ENCODE results near the gene RTTN. TPM values are rescaled to one million over a fixed set of nuclear protein-coding genes. Genes with fewer than 3 reads are reported as not detected.
A peak's percentile ranks its signal among the peaks of the same experiment; 100 is the strongest.

RTTN gene
- total and polyA plus RNA-seq, 10 of the 15 experiments (the other 5 are each of a cell fraction or from before 2014, with no cell fraction given), result 9.4 to 36.6 (median 15.7) TPM

GRCh38 chr18:69996951-69997798, 208.3 kb downstream of the RTTN start:
- Histone ChIP-seq H3K4me3 (no peak overlapping the region), H3K79me2 (ENCODE audit: control insufficient read depth, insufficient read depth, low read length) (no peaks in the 10 kb centered on the region), H3K36me3 (ENCODE audit: control insufficient read depth in 2 of 2, insufficient read depth in 2 of 2, low read length in 1 of 2) (peaks cover 2 to 5% of the 10 kb centered on the region in 2 experiments), H3K27me3 (replicated peaks in 1 of 2; ENCODE audit: control insufficient read depth in 2 of 2, insufficient read depth in 2 of 2, low read length in 1 of 2) (no peaks in the 10 kb centered on the region), H3K4me1 (ENCODE audit: control insufficient read depth, insufficient read depth, low read length) (no peaks in the 10 kb centered on the region), H3K9me3 (replicated peaks; ENCODE audit: control insufficient read depth, insufficient read depth, low read length) (no peaks in the 10 kb centered on the region), H3K4me2 (ENCODE audit: control insufficient read depth, insufficient read depth) (no peak overlapping the region), H3K9ac (ENCODE audit: control insufficient read depth, insufficient read depth, low read length) (no peak overlapping the region), H2AFZ (ENCODE audit: control insufficient read depth, low read depth, low read length) (no peak overlapping the region), H4K20me1 (ENCODE audit: control insufficient read depth, insufficient read depth) (no peaks in the 10 kb centered on the region), H3K27ac (ENCODE audit: control insufficient read depth, insufficient read depth) (no peak overlapping the region)
- in situ Hi-C loops (cut with MboI), result no loop called here
- ChIA-PET RAD21 (ENCODE audit: unreplicated experiment) (interaction anchor here (0.6 to 1.6 kb wide), 4 partner anchors 10 to 251 kb away, joined by 3 read pairs; no protein-coding TSS in a partner anchor), CTCF (no interaction called here), SMC1A (ENCODE audit: uncharacterized antibody, unreplicated experiment) (interaction anchor here (0.9 to 1.6 kb wide), 5 partner anchors 9 to 131 kb away, joined by 3 to 4 read pairs (median 4); no protein-coding TSS in a partner anchor), POLR2A (interaction anchor here (1.0 kb wide), 1 partner anchor 41 kb away, joined by 4 read pairs; no protein-coding TSS in a partner anchor)
- no peak for ATAC-seq
- FAIRE-seq, result peak; percentile 61
- BruUV-seq (replicated peaks), result no TSS peak
- intact Hi-C loops (cut with micrococcal nuclease; ENCODE audit: unreplicated experiment), result no loop called here
- no peak for DNase-seq (ENCODE audit: low read depth, low spot score)
- WGBS (ENCODE audit: insufficient coverage, insufficient replicate concordance, low lambda C conversion rate, missing lambda C conversion rate), result 93% methylated on average over 7 of the region's 7 CpGs
- TF ChIP-seq, protein P1, sequence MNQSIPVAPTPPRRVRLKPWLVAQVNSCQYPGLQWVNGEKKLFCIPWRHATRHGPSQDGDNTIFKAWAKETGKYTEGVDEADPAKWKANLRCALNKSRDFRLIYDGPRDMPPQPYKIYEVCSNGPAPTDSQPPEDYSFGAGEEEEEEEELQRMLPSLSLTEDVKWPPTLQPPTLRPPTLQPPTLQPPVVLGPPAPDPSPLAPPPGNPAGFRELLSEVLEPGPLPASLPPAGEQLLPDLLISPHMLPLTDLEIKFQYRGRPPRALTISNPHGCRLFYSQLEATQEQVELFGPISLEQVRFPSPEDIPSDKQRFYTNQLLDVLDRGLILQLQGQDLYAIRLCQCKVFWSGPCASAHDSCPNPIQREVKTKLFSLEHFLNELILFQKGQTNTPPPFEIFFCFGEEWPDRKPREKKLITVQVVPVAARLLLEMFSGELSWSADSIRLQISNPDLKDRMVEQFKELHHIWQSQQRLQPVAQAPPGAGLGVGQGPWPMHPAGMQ (IDR thresholded peaks at IDR 0.05; ENCODE audit: borderline replicate concordance), result no peak
- no peak for TF ChIP-seq SMAD5 (IDR thresholded peaks at IDR 0.05; ENCODE audit: low read depth)
- TF ChIP-seq WRNIP1 (IDR thresholded peaks at IDR 0.05; ENCODE audit: borderline replicate concordance, low read depth, low read length), result no peak
- no peak for TF ChIP-seq RAD21 (IDR thresholded peaks at IDR 0.05; ENCODE audit: insufficient read depth, low read depth, low read length)
- TF ChIP-seq ASH2L (IDR thresholded peaks at IDR 0.05; ENCODE audit: borderline replicate concordance, low read depth), result no peak
- no peak for TF ChIP-seq RBBP5 (conservative IDR thresholded peaks at IDR 0.05)
- no peak for TF ChIP-seq DPF2 (IDR thresholded peaks at IDR 0.05)
- TF ChIP-seq SUPT20H (IDR thresholded peaks at IDR 0.05; ENCODE audit: borderline replicate concordance, control insufficient read depth, low read depth, low read length), result no peak
- TF ChIP-seq NFXL1 (IDR thresholded peaks at IDR 0.05; ENCODE audit: borderline replicate concordance), result no peak
